ENCODE measurements around the gene ITIH1. TPM values are rescaled to one million over a fixed set of nuclear protein-coding genes. Genes with fewer than 3 reads are reported as not detected.

The ITIH1 gene
- total and polyA plus RNA-seq, 2 of the 4 experiments (the other 2 are of a cell fraction), result not detected

- H3K23ac ChIP-seq (ENCODE audit: low read depth, low read length), result no peak within 1 kb of the TSS
- H3K14ac ChIP-seq (replicated peaks; ENCODE audit: low read depth, low read length), result peak within 1 kb of the TSS; percentile 62; the same call in 1 of the 2 replicates
- no peaks in the 10 kb centered on the region for H3K79me1 ChIP-seq (ENCODE audit: low read depth in 1 of 2, low read length in 2 of 2)
- in situ Hi-C loops (cut with MboI; ENCODE audit: low sequenced_read_pairs), result no loop called here
- dilution Hi-C loops (cut with HindIII; ENCODE audit: low sequenced_read_pairs, unreplicated experiment), result no loop called here
- H2BK20ac ChIP-seq (ENCODE audit: low read depth, low read length), result no peak within 1 kb of the TSS
- no peak within 1 kb of the TSS for H2AK9ac ChIP-seq (replicated peaks; ENCODE audit: low read depth, low read length, poor library complexity)
- H3K18ac ChIP-seq (ENCODE audit: low read depth, low read length), result no peak within 1 kb of the TSS; the same call in 1 of the 2 replicates
- ATAC-seq (ENCODE audit: low read depth), result peak; percentile 67
- no peak within 1 kb of the TSS for H2BK15ac ChIP-seq (ENCODE audit: low read depth, low read length)
- H4K20me1 ChIP-seq (ENCODE audit: insufficient read depth, low read length), result no peaks in the 10 kb centered on the region
- H3K9me3 ChIP-seq (ENCODE audit: control insufficient read depth, insufficient read depth, low read length), result no peaks in the 10 kb centered on the region
- H4K91ac ChIP-seq (ENCODE audit: insufficient read depth, low read depth, low read length), result no peak within 1 kb of the TSS
- H3K27ac ChIP-seq (ENCODE audit: insufficient read depth, low read length), result no peak within 1 kb of the TSS
- peak within 1 kb of the TSS; percentile 53 for H2AFZ ChIP-seq (replicated peaks; ENCODE audit: low read length, poor library complexity)
- no peak within 1 kb of the TSS; the same call in 1 of the 2 replicates for H2AK5ac ChIP-seq (ENCODE audit: low read depth, low read length)
- H3K4ac ChIP-seq (ENCODE audit: low read depth, low read length), result peak within 1 kb of the TSS; percentile 35; the same call in 1 of the 2 replicates
- no TSS peak for BruUV-seq (replicated peaks)
- peaks cover 5% of the 10 kb centered on the region; the same call in 1 of the 2 replicates for H3K36me3 ChIP-seq (ENCODE audit: control insufficient read depth, insufficient read depth, low read length)
- no peaks in the 10 kb centered on the region for H3K27me3 ChIP-seq (ENCODE audit: control insufficient read depth, insufficient read depth, low read length)
- H2BK5ac ChIP-seq (ENCODE audit: low read depth, low read length, poor library complexity, severe bottlenecking), result no peak within 1 kb of the TSS
- peak; percentile 41 for DNase-seq
- ChIA-PET POLR2A (ENCODE audit: unreplicated experiment) (no interaction called here), CTCF (interaction anchor here (0.6 to 1.2 kb wide), 3 partner anchors 13 to 204 kb away, joined by 3 to 4 read pairs (median 3); no protein-coding TSS in a partner anchor)
- H4K5ac ChIP-seq (ENCODE audit: low read depth, low read length), result no peak within 1 kb of the TSS; the same call in 1 of the 2 replicates
- H3K9me1 ChIP-seq (ENCODE audit: insufficient read depth, low read length), result peaks cover 19% of the 10 kb centered on the region; the same call in 1 of the 2 replicates
- 0 out of 2 replicates have a peak within 1 kb of the TSS, but pooled peaks have one; percentile 0 for H2BK120ac ChIP-seq (ENCODE audit: low read depth, low read length)
- no peak within 1 kb of the TSS for H4K8ac ChIP-seq (ENCODE audit: low read depth in 2 of 2, low read length in 2 of 2)
- TF ChIP-seq RFX5 (IDR thresholded peaks at IDR 0.05; ENCODE audit: low read depth, low read length) (no peak), MAZ (IDR thresholded peaks at IDR 0.05; ENCODE audit: borderline replicate concordance, low read depth, low read length) (no peak), CEBPB (IDR thresholded peaks at IDR 0.05; ENCODE audit: low read depth, low read length) (peak; percentile 59), RAD21 (IDR thresholded peaks at IDR 0.05; ENCODE audit: low read length) (no peak), BHLHE40 (IDR thresholded peaks at IDR 0.05; ENCODE audit: low read depth, low read length) (no peak)
- WGBS, 2 experiments (ENCODE audit: extremely low coverage in 2 of 2, insufficient read length in 1 of 2), result 20% methylated on average over 1 of the region's 11 CpGs; no CpG with 5 or more reads in 1 of the 2 experiments
- intact Hi-C loops (cut with micrococcal nuclease), result no loop called here
- H3K9ac ChIP-seq (ENCODE audit: low read depth, low read length), result no peak within 1 kb of the TSS
- peak within 1 kb of the TSS; percentile 18; the same call in 1 of the 2 replicates for H3K4me2 ChIP-seq (ENCODE audit: low read depth, low read length)
- peaks cover 19% of the 10 kb centered on the region for H3K4me1 ChIP-seq (ENCODE audit: control insufficient read depth, insufficient read depth, low read length)
- H3K4me3 ChIP-seq (ENCODE audit: insufficient read depth, low read depth, low read length), result no peak within 1 kb of the TSS
- no peak within 1 kb of the TSS for H3K56ac ChIP-seq (ENCODE audit: extremely low read depth, insufficient read depth, low read length)
Observed at GRCh38 chr3:52834871-52835501, 57.6 kb downstream of the ITIH1 start, which contains the start of gene MUSTN1. Gene MUSTN1 (minus strand): TSS chr3:52835019. CDS start chr3:52834948, 71 bp downstream.

Measured in IMR-90 (cell line).